Lower leg skin (tissue), 4 donors: ENCODE data around the gene DDI1. TPM values are rescaled to one million over a fixed set of nuclear protein-coding genes. Genes with fewer than 3 reads are reported as not detected.

Experiments used
- DNase-seq, 2 donors: peaks; one replicate each; pipeline ENCODE4 v3.0.0-alpha.2; 2019; ENCODE audit warnings: low spot score in 2 of 2
- H3K4me3 ChIP-seq: fragments of 200-600 bp; sonication (generic); 2 replicates; pipeline ENCODE4 v1.5.1; 2017; ENCODE audit warnings: mild to moderate bottlenecking, low read depth; ENCODE audit not compliant: poor library complexity, severe bottlenecking
- POLR2A ChIP-seq, 2 donors: fragments of 450-650 bp; IDR thresholded peaks; one replicate each; pipeline ENCODE4 v1.6.1; 2016 to 2017; ENCODE audit warnings: antibody characterized with exemption in 2 of 2, mild to moderate bottlenecking in 1 of 2, moderate library complexity in 1 of 2
- WGBS, 2 donors: methylation state at CpG; one replicate each; pipeline ENCODE4 v1.1.5; 2018; 5-methylcytosine and 5-hydroxymethylcytosine counted together
- intact Hi-C: fragments of 100-400 bp; cut with DNase I; formaldehyde crosslinking; loops from one replicate; pipeline ENCODE4 v1.15.0; 2023; ENCODE audit warnings: low total_unique reads
- total RNA-seq, 4 donors: library from RNA; depleted of rRNA; stranded (reverse); fragments of >200 nt; gene quantifications; one replicate each; pipeline ENCODE4 v1.1.0, GENCODE V29; 2016
- TF ChIP-seq, protein P1 (sequence below), 3 donors: fragments of 450-650 bp; IDR thresholded peaks; one replicate each; pipeline ENCODE4 v1.5.1; 2016; ENCODE audit warnings: antibody characterized with exemption in 3 of 3, mild to moderate bottlenecking in 3 of 3, moderate library complexity in 2 of 3

The DDI1 gene
- total RNA-seq, 4 donors from 2014 or later: not detected

- WGBS, 2 donors: 68 to 76% methylated on average over 5 of the region's 5 CpGs
- TF ChIP-seq, protein P1, sequence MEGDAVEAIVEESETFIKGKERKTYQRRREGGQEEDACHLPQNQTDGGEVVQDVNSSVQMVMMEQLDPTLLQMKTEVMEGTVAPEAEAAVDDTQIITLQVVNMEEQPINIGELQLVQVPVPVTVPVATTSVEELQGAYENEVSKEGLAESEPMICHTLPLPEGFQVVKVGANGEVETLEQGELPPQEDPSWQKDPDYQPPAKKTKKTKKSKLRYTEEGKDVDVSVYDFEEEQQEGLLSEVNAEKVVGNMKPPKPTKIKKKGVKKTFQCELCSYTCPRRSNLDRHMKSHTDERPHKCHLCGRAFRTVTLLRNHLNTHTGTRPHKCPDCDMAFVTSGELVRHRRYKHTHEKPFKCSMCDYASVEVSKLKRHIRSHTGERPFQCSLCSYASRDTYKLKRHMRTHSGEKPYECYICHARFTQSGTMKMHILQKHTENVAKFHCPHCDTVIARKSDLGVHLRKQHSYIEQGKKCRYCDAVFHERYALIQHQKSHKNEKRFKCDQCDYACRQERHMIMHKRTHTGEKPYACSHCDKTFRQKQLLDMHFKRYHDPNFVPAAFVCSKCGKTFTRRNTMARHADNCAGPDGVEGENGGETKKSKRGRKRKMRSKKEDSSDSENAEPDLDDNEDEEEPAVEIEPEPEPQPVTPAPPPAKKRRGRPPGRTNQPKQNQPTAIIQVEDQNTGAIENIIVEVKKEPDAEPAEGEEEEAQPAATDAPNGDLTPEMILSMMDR (IDR thresholded peaks at IDR 0.05): no peak
- TF ChIP-seq POLR2A (IDR thresholded peaks at IDR 0.05): no peak
- intact Hi-C loops: no loop called here
- H3K4me3 ChIP-seq: no peak overlapping the region
- no peak for DNase-seq
Measured at GRCh38 chr11:104053743-104054478, 17.5 kb downstream of the DDI1 start.

DNA sequence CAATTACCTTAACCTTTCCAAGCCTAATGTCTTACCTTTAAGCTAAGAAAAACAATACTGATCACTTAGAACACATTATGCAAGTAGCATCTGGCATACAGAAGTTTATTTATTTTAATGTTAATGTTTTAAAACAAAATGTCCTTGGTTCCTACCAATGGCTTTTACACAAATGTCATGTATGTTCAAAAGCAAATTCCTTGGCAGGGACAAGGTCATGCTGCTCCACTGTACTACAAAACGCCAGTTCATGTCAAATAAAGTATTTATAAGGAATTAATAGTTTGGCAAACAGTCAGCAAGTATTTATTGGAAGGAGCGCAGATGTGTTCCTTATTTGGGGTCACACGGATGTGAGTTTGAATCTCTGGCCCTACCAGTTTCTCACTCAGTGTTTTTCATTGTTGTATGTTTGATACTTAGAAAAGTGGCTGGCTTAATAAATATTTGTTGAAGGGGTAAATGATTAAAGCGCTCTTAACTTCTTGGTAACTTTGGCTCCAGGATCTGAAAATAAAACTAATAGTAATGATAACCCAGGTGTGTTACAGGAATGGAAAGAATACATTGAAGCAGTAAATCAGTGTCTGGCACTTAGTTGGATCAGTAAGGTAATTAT, 18.6 kb downstream of the DDI1 start:
- no peak for TF ChIP-seq POLR2A (IDR thresholded peaks at IDR 0.05)
- TF ChIP-seq, protein P1 (IDR thresholded peaks at IDR 0.05): no peak
- 72 to 78% methylated on average over 4 of the region's 4 CpGs for WGBS, 2 donors
- intact Hi-C loops: no loop called here
- no peak for DNase-seq
- no peak overlapping the region for H3K4me3 ChIP-seq

GRCh38 chr11:104055596-104055995, 19.2 kb downstream of the DDI1 start:
- DNase-seq: no peak
- H3K4me3 ChIP-seq: no peak overlapping the region
- 73 to 78% methylated on average over 1 of the region's 1 CpG for WGBS, 2 donors
- no peak for TF ChIP-seq POLR2A (IDR thresholded peaks at IDR 0.05)
- TF ChIP-seq, protein P1 (IDR thresholded peaks at IDR 0.05): no peak
- intact Hi-C loops: no loop called here

DNA sequence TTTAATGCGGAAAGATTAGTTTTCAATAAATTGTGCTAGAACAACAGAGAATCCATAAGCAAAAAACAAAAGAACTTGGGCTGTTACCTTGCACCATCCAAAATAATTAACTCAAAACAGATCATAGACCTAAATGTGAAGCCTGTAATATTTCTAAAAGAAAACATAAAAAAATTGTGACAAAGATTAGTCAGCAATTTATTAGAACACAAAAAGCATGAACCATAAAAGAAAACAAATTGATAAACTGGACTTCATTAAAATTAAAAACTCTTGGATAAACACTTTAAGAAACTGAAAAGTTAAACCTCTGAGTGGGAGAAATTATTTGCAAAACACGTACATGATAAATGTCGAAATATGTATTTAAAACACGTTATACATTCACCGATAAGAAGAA, 21.5 kb downstream of the DDI1 start:
- TF ChIP-seq, protein P1 (IDR thresholded peaks at IDR 0.05): no peak
- no peak for TF ChIP-seq POLR2A (IDR thresholded peaks at IDR 0.05)
- no peak for DNase-seq
- intact Hi-C loops: no loop called here
- no peak overlapping the region for H3K4me3 ChIP-seq
- 92 to 95% methylated on average over 5 of the region's 5 CpGs for WGBS, 2 donors

GRCh38 chr11:104058680-104059079, 22.2 kb downstream of the DDI1 start:
- DNase-seq: no peak
- H3K4me3 ChIP-seq: no peak overlapping the region
- intact Hi-C loops: no loop called here
- no peak for TF ChIP-seq POLR2A (IDR thresholded peaks at IDR 0.05)
- TF ChIP-seq, protein P1 (IDR thresholded peaks at IDR 0.05): no peak
- WGBS, 2 donors: 94% methylated on average over 4 of the region's 4 CpGs
